Hepatocyte (in vitro differentiated cells): ENCODE data around the gene TASOR2. TPM values are rescaled to one million over a fixed set of nuclear protein-coding genes. Genes with fewer than 3 reads are reported as not detected.

Source experiments
- DNase-seq: peaks from one replicate; pipeline ENCODE4 v3.0.0-alpha.2; 2016; ENCODE audit warnings: low spot score
- H2AFZ ChIP-seq: fragments of 200-600 bp; sonication (generic); 2 replicates; pipeline ENCODE4 v1.6.0; 2016; ENCODE audit warnings: antibody characterized with exemption, mild to moderate bottlenecking
- H3K27ac ChIP-seq: fragments of 200-600 bp; sonication (generic); 2 replicates; pipeline ENCODE4 v1.5.1; 2016; ENCODE audit warnings: mild to moderate bottlenecking
- H3K27me3 ChIP-seq: fragments of 200-600 bp; sonication (generic); 2 replicates; pipeline ENCODE4 v1.6.1; 2016
- H3K36me3 ChIP-seq: fragments of 200-600 bp; sonication (generic); replicated peaks from 2 replicates; pipeline ENCODE4 v1.5.1; 2016; ENCODE audit warnings: low read depth; ENCODE audit not compliant: insufficient read depth
- H3K4me1 ChIP-seq: fragments of 200-600 bp; sonication (generic); 2 replicates; pipeline ENCODE4 v1.5.1; 2016; ENCODE audit warnings: mild to moderate bottlenecking, moderate library complexity; ENCODE audit not compliant: insufficient read depth
- H3K4me2 ChIP-seq: fragments of 200-600 bp; sonication (generic); 2 replicates; pipeline ENCODE4 v1.6.0; 2016
- H3K4me3 ChIP-seq: fragments of 200-600 bp; sonication (generic); 2 replicates; pipeline ENCODE4 v1.5.1; 2016; ENCODE audit warnings: mild to moderate bottlenecking
- H3K79me2 ChIP-seq: fragments of 200-600 bp; sonication (generic); 2 replicates; pipeline ENCODE4 v1.6.0; 2017; ENCODE audit warnings: mild to moderate bottlenecking
- H3K9me2 ChIP-seq: fragments of 200-600 bp; sonication (generic); replicated peaks from 2 replicates; pipeline ENCODE4 v1.6.0; 2017; ENCODE audit warnings: mild to moderate bottlenecking; ENCODE audit not compliant: insufficient read depth
- H3K9me3 ChIP-seq: fragments of 200-600 bp; sonication (generic); 2 replicates; pipeline ENCODE4 v1.5.1; 2016; ENCODE audit warnings: low read depth, mild to moderate bottlenecking
- H4K20me1 ChIP-seq: fragments of 200-600 bp; sonication (generic); 2 replicates; pipeline ENCODE4 v1.6.0; 2016; ENCODE audit warnings: mild to moderate bottlenecking; ENCODE audit not compliant: insufficient read depth, poor library complexity, severe bottlenecking
- EZH2 ChIP-seq: fragments of 200-600 bp; sonication (generic); IDR thresholded peaks from 2 replicates; pipeline ENCODE4 v1.6.1; 2016; ENCODE audit warnings: antibody characterized with exemption, mild to moderate bottlenecking, borderline replicate concordance
- EZH2phosphoT487 ChIP-seq: fragments of 200-600 bp; sonication (generic); IDR thresholded peaks from one replicate; pipeline ENCODE4 v1.6.1; 2018; ENCODE audit warnings: antibody characterized with exemption, mild to moderate bottlenecking, low read depth, moderate library complexity; ENCODE audit not compliant: unreplicated experiment, severe bottlenecking
- WGBS: methylation state at CpG from one replicate; pipeline ENCODE4 v1.1.6; 2016; ENCODE audit warnings: low lambda C conversion rate; ENCODE audit errors: missing lambda C conversion rate; 5-methylcytosine and 5-hydroxymethylcytosine counted together
- polyA plus RNA-seq: library from polyadenylated mRNA; unstranded; fragments of >200 nt; fragmentation: Nextera tagmentation; extraction: Ambion mirVana; gene quantifications from 2 replicates; pipeline ENCODE4 v1.2.1, GENCODE V29; 2016
- total RNA-seq: library from RNA; depleted of rRNA; stranded (reverse); fragments of >200 nt; gene quantifications from 2 replicates; pipeline ENCODE4 v1.2.3, GENCODE V29; 2014
- TF ChIP-seq, protein P1 (sequence below): fragments of 200-600 bp; sonication (generic); IDR thresholded peaks from 2 replicates; pipeline ENCODE4 v1.5.1; 2016; ENCODE audit warnings: antibody characterized with exemption, mild to moderate bottlenecking; ENCODE audit not compliant: poor library complexity

The TASOR2 gene
- total and polyA plus RNA-seq, 2 experiments from 2014 or later, result 13.5 to 38.4 TPM

- Histone ChIP-seq H3K36me3 (no peaks in the 10 kb centered on the region), H2AFZ (no peak overlapping the region), H3K4me2 (no peak overlapping the region), H3K4me1 (no peaks in the 10 kb centered on the region), H3K27me3 (no peaks in the 10 kb centered on the region), H3K4me3 (no peak overlapping the region), H3K79me2 (peaks cover 22% of the 10 kb centered on the region), H3K9me2 (no peaks in the 10 kb centered on the region), H4K20me1 (no peaks in the 10 kb centered on the region), H3K27ac (no peak overlapping the region), H3K9me3 (no peaks in the 10 kb centered on the region)
- no peak for DNase-seq
- no peak for TF ChIP-seq EZH2
- TF ChIP-seq, protein P1, sequence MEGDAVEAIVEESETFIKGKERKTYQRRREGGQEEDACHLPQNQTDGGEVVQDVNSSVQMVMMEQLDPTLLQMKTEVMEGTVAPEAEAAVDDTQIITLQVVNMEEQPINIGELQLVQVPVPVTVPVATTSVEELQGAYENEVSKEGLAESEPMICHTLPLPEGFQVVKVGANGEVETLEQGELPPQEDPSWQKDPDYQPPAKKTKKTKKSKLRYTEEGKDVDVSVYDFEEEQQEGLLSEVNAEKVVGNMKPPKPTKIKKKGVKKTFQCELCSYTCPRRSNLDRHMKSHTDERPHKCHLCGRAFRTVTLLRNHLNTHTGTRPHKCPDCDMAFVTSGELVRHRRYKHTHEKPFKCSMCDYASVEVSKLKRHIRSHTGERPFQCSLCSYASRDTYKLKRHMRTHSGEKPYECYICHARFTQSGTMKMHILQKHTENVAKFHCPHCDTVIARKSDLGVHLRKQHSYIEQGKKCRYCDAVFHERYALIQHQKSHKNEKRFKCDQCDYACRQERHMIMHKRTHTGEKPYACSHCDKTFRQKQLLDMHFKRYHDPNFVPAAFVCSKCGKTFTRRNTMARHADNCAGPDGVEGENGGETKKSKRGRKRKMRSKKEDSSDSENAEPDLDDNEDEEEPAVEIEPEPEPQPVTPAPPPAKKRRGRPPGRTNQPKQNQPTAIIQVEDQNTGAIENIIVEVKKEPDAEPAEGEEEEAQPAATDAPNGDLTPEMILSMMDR, result no peak
- TF ChIP-seq EZH2phosphoT487, result no peak
- 74% methylated on average over 10 of the region's 10 CpGs for WGBS
Measured at GRCh38 chr10:5654218-5654755, 30.4 kb upstream of the TASOR2 start.

DNA sequence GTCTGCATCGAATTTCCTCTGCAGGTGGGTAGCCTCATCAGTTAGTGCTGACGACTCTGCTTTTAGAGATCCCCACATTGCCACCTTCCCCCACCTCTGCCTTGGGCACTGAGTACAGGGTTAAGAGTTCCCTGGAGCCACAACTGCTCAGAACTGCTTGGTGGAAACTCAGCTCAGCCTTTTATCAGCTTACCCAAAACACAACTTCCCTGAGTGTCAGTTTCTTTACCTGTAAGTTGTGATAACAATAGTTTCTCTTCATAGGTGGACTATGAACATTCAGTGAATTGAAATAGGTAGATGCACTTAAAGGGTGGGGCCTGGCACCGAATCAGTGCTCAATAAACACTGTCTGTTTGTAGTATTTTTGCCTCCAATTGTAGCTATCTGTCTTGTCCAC, 29.5 kb upstream of the TASOR2 start:
- H3K9me3 ChIP-seq, result no peaks in the 10 kb centered on the region
- no peak for DNase-seq
- no peaks in the 10 kb centered on the region for H3K27me3 ChIP-seq
- peaks cover 6% of the 10 kb centered on the region for H3K4me1 ChIP-seq
- H3K79me2 ChIP-seq, result peaks cover 22% of the 10 kb centered on the region
- H4K20me1 ChIP-seq, result no peaks in the 10 kb centered on the region
- WGBS, result 61% methylated on average over 3 of the region's 3 CpGs
- H3K27ac ChIP-seq, result peak overlapping the region; percentile 26
- H3K9me2 ChIP-seq, result no peaks in the 10 kb centered on the region
- no peak overlapping the region for H2AFZ ChIP-seq
- H3K4me3 ChIP-seq, result no peak overlapping the region
- TF ChIP-seq EZH2phosphoT487 (no peak), EZH2 (no peak)
- TF ChIP-seq, protein P1, result no peak
- no peak overlapping the region for H3K4me2 ChIP-seq
- no peaks in the 10 kb centered on the region for H3K36me3 ChIP-seq

- Histone ChIP-seq H3K4me3 (no peak overlapping the region), H3K79me2 (peaks cover 33% of the 10 kb centered on the region), H3K36me3 (no peaks in the 10 kb centered on the region), H3K9me2 (no peaks in the 10 kb centered on the region), H4K20me1 (no peaks in the 10 kb centered on the region), H3K4me2 (no peak overlapping the region), H3K9me3 (no peaks in the 10 kb centered on the region), H3K4me1 (peaks cover 10% of the 10 kb centered on the region), H3K27me3 (no peaks in the 10 kb centered on the region), H2AFZ (no peak overlapping the region), H3K27ac (no peak overlapping the region)
- WGBS, result 85% methylated on average over 8 of the region's 8 CpGs
- no peak for DNase-seq
- no peak for TF ChIP-seq EZH2phosphoT487
Measured at GRCh38 chr10:5656737-5657579, 27.7 kb upstream of the TASOR2 start.

DNA sequence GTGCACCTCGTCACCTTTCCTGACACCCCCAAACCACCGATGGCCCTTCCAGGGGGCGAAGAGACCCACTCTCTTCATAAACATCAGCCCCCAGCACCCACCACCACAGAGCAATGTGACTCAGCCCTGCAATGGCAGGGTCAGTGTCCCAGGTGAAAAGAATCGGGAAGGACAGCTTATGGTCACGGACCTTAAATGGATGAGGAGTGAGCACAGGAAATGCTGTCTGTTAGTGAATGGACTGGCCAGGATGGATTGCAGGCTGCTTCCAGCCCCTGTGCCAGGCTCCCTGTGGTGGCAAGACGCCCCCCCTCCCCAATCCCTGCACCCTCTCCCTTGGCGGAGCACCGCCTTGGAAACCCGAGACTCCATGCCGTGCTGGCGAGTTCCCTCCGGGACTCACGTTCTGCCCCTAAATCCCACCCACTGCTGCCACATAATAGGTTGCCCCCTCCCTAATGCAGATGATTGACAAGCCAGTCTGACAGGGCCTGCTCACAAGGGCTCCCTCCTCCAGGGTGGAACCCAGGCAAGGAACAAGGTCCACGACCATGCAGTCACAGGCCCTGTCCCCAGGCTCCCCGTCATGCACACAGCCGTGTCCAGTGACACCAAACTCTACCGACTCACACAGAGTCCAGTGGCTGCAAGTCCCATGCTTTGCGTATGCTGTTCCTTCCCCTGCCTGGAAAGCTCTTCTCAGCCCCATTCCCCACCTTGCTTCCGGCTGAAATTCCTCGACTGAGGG, 25.6 kb upstream of the TASOR2 start:
- no peaks in the 10 kb centered on the region for H3K36me3 ChIP-seq
- H3K27me3 ChIP-seq, result no peaks in the 10 kb centered on the region
- no peak overlapping the region for H3K4me2 ChIP-seq
- peak; percentile 24 for DNase-seq
- H2AFZ ChIP-seq, result no peak overlapping the region
- peak overlapping the region; percentile 58 for H3K27ac ChIP-seq
- H3K4me3 ChIP-seq, result no peak overlapping the region
- 71% methylated on average over 17 of the region's 20 CpGs for WGBS
- no peaks in the 10 kb centered on the region for H3K9me2 ChIP-seq
- TF ChIP-seq EZH2 (no peak), EZH2phosphoT487 (no peak)
- TF ChIP-seq, protein P1, result no peak
- H3K4me1 ChIP-seq, result peaks cover 10% of the 10 kb centered on the region
- no peaks in the 10 kb centered on the region for H3K9me3 ChIP-seq
- H4K20me1 ChIP-seq, result no peaks in the 10 kb centered on the region
- H3K79me2 ChIP-seq, result peaks cover 47% of the 10 kb centered on the region
